Neuron (in vitro differentiated cells): ENCODE results near the gene SPECC1.

Experiments used
- H2AFZ ChIP-seq: one replicate; pipeline ENCODE4 v1.6.1; 2013; ENCODE audit warnings: low read depth, mild to moderate bottlenecking, inconsistent platforms, low read length, moderate library complexity
- H3K27me3 ChIP-seq: one replicate; pipeline ENCODE4 v1.6.1; 2013; ENCODE audit warnings: low read length; ENCODE audit not compliant: insufficient read depth
- H3K36me3 ChIP-seq: one replicate; pipeline ENCODE4 v1.6.1; 2013; ENCODE audit warnings: low read length; ENCODE audit not compliant: insufficient read depth
- H3K4me1 ChIP-seq: one replicate; pipeline ENCODE4 v1.6.1; 2013; ENCODE audit warnings: low read length; ENCODE audit not compliant: insufficient read depth
- H3K4me3 ChIP-seq: 2 replicates; pipeline ENCODE4 v1.5.1; 2013; ENCODE audit warnings: mild to moderate bottlenecking, low read length, moderate library complexity
- H3K9me3 ChIP-seq: one replicate; pipeline ENCODE4 v1.6.1; 2013; ENCODE audit warnings: low read length

The SPECC1 gene

DNA sequence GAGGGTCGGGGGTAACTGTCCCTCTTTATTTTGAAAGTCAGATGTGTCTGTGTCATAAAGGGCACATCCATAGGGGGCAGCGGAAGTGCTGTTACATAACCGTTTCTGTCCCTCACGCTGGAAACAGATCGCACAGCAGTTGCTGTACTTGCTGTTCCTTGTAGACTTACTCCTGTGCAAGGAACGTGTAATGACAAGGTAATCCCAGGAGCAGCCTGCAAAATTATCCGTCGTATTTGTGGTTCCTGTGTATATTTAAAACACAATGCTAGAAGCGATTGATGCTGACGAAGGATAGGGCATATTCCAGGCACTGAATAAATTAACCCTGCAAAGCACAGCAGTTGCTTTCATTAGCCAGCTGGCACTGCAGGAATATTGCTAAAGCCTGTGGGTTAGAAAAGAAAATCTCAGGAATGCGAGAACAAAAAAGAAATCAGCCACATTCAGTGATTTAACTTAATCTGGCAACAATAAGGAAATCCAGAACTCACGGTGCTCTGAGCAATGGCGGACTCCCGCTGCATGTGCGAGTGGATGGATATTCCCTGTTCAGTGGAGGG, 76.2 kb downstream of the SPECC1 start:
- Histone ChIP-seq H2AFZ (no peak overlapping the region), H3K4me3 (no peak overlapping the region), H3K36me3 (no peaks in the 10 kb centered on the region), H3K4me1 (peaks cover 17% of the 10 kb centered on the region), H3K27me3 (no peaks in the 10 kb centered on the region), H3K9me3 (no peaks in the 10 kb centered on the region)

GRCh38 chr17:20086416-20087076, 77.4 kb downstream of the SPECC1 start:
- Histone ChIP-seq H3K9me3 (no peaks in the 10 kb centered on the region), H3K27me3 (no peaks in the 10 kb centered on the region), H3K4me1 (peaks cover 19% of the 10 kb centered on the region)

GRCh38 chr17:20087538-20088250, 78.5 kb downstream of the SPECC1 start:
- H3K4me3 ChIP-seq: no peak overlapping the region
- no peaks in the 10 kb centered on the region for H3K27me3 ChIP-seq
- H2AFZ ChIP-seq: no peak overlapping the region
- H3K36me3 ChIP-seq: no peaks in the 10 kb centered on the region
- peaks cover 30% of the 10 kb centered on the region for H3K4me1 ChIP-seq
- no peaks in the 10 kb centered on the region for H3K9me3 ChIP-seq

More at GRCh38 chr17:20086416-20087076, 77.4 kb downstream of the SPECC1 start:
- H2AFZ ChIP-seq: no peak overlapping the region
- H3K36me3 ChIP-seq: no peaks in the 10 kb centered on the region
- H3K4me3 ChIP-seq: no peak overlapping the region

DNA sequence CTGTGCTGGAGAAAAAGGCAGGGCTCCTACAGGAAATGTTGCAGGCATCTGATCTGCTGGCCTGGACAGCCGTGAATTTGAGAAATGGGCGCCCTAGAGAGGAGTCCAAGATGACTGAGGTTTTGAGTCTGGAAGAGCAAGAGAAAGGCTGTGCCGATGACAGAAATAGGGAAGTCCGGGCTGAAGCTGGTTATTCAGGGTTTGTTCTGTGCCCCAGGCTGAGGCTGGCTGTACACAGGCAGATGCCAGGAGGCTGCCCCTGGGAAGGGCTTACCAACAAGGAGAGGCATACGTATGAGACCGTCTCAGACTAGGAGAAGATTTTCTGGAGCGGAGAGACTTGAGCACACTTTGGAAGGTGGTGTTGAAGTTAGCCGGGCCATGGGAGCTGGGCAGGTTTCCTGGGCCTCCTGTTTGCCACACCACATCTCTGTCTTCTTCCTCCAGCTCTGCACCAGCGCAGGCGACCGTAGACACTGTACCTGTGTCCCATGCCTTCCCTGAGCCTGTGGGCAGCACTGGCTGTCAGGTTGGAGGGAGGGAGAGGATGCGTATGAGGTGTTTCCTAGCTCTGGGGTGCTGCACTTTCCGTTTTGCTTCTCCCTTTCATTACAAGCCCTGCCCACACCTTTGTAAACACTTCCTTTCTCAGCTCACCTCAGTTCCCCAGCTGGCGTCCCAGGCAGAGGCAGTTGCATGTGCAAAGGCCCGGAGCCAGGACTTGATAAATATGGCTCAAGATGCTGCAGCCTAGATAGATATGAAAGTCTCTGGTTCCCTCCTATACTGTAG, 80.8 kb downstream of the SPECC1 start:
- no peaks in the 10 kb centered on the region for H3K9me3 ChIP-seq
- H3K27me3 ChIP-seq: no peaks in the 10 kb centered on the region
- peaks cover 31% of the 10 kb centered on the region for H3K4me1 ChIP-seq
- H3K36me3 ChIP-seq: no peaks in the 10 kb centered on the region
- H3K4me3 ChIP-seq: no peak overlapping the region
- no peak overlapping the region for H2AFZ ChIP-seq

GRCh38 chr17:20091174-20092029, 82.2 kb downstream of the SPECC1 start:
- H3K27me3 ChIP-seq: no peaks in the 10 kb centered on the region
- no peaks in the 10 kb centered on the region for H3K36me3 ChIP-seq
- no peak overlapping the region for H3K4me3 ChIP-seq
- H2AFZ ChIP-seq: peak overlapping the region; percentile 33
- no peaks in the 10 kb centered on the region for H3K9me3 ChIP-seq
- H3K4me1 ChIP-seq: peaks cover 26% of the 10 kb centered on the region

DNA sequence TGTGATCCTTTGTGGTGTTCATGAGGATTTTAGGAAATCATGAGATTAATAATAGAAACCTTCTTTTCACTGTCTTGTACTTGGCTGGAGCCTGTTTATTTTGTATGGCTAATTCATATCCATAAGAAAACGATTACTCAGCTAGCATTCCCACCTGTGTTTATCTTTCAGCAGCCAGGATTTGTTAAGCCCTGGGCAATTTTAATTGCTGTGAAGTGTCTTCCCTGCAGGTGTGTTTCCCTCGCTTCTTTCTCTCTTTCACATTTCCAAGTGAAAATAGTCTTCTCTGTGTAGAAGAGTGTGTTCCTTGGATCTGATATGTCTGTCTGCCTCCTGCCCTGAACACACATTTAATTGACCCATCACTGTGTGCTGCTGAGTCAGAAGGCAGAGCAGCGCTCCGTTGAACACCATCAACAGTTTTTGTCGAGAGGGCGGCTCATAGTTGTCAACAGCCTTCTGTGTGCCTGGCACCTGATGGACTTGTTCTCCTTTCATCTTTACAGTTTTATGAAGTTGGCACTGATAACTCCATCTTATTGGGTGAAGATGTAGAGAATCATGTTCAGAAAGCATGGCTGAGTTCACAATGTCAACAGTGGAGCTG, 83.2 kb downstream of the SPECC1 start:
- H3K27me3 ChIP-seq: no peaks in the 10 kb centered on the region

DNA sequence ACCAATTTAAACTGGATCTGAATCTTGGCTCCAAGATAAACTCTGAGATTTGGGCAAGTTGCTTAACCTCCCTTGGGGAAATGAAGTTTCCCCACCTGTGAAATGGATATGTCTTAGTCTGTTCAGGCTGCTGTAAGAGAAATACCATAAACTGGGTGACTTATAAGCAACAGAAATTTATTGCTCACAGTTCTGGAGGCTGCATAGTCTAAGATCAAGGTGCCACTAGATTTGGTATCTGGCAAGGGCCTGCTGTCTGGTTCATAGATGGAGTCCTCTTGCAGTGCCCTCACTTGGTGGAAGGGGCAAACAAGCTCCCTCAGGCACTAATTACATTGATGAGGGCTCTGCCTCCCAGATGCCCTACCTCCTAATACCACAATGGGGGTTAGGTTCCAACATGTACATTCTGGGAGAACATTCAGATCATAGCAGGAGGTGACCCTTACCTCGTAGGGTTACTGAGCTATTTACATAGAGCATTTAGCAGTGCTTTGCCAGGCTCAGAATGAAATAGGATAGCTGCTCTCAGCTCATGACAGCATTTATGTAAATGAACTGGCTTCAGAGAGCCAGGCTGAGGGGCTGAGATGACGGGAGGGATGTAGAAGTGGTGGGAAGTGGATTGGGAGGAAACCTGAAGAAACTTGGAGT, 83.9 kb downstream of the SPECC1 start:
- H3K4me1 ChIP-seq: peaks cover 21% of the 10 kb centered on the region

More for the DNA sequence above, 83.2 kb downstream of the SPECC1 start:
- peak overlapping the region; percentile 33 for H2AFZ ChIP-seq
- no peaks in the 10 kb centered on the region for H3K9me3 ChIP-seq
- H3K4me1 ChIP-seq: peaks cover 21% of the 10 kb centered on the region
- no peak overlapping the region for H3K4me3 ChIP-seq
- H3K36me3 ChIP-seq: no peaks in the 10 kb centered on the region

GRCh38 chr17:20094777-20095176, 85.6 kb downstream of the SPECC1 start:
- Histone ChIP-seq H2AFZ (peak overlapping the region; percentile 52), H3K4me1 (peaks cover 21% of the 10 kb centered on the region), H3K27me3 (no peaks in the 10 kb centered on the region), H3K4me3 (no peak overlapping the region), H3K36me3 (no peaks in the 10 kb centered on the region), H3K9me3 (no peaks in the 10 kb centered on the region)

More for the DNA sequence above, 83.9 kb downstream of the SPECC1 start:
- Histone ChIP-seq H3K36me3 (no peaks in the 10 kb centered on the region), H3K4me3 (no peak overlapping the region), H3K9me3 (no peaks in the 10 kb centered on the region), H2AFZ (no peak overlapping the region), H3K27me3 (no peaks in the 10 kb centered on the region)

DNA sequence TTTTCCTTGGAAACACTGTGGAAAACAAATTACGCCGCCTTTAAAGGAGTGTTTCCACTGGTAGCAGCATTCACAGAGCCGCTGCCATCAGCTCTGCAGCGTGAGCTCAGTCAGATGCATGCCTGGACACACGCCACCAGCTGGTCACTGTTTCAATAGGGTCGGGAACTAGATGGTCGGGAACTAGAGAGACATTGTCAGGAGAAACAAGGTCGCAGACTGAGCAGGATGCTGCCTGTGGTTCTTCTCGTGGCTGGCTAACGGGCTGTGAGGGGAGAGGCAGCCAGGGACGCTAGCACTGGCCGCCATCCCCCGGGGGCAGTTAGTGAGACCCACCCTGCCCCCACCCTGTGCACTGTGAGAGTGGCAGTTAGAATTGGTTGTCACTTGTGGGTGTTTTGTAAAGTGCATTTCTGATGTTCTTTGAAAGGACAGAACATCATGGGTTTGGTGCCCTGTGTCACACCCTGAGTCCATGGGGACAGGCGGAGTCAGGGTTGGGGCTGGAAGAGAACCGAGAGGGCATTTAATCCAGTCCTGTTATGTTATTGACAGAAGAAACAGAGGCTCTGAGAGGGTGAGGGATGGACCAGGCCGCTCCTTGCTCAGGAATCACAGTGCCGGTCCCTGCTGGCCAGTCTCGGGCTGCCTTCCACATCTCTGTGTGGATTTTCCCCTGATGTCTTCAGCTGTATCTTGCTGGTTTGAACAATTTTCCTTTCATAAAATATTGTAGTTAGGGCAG, 86.3 kb downstream of the SPECC1 start:
- no peaks in the 10 kb centered on the region for H3K27me3 ChIP-seq
- H2AFZ ChIP-seq: peak overlapping the region; percentile 52
- no peaks in the 10 kb centered on the region for H3K36me3 ChIP-seq
- H3K4me3 ChIP-seq: no peak overlapping the region
- H3K9me3 ChIP-seq: no peaks in the 10 kb centered on the region
- peaks cover 21% of the 10 kb centered on the region for H3K4me1 ChIP-seq

DNA sequence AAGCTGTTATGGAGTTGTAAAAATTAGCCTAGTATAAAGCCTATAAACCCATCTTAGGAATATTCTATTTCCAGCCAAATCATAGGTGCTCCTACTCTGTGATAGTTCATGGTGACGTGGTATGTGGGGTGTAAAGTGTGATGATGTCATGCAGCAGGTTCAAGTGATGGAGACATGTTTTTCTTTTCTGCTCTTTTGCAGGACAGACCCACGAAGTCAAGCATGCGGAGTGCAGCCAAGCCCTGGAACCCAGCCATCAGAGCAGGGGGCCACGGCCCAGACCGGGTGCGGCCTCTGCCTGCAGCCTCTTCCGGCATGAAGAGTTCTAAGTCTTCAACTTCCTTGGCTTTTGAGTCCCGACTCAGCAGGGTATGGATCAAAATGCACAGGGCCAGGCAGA, 87.3 kb downstream of the SPECC1 start:
- no peak overlapping the region for H2AFZ ChIP-seq
- H3K36me3 ChIP-seq: no peaks in the 10 kb centered on the region
- H3K4me1 ChIP-seq: peaks cover 20% of the 10 kb centered on the region
- no peak overlapping the region for H3K4me3 ChIP-seq
- H3K27me3 ChIP-seq: no peaks in the 10 kb centered on the region
- no peaks in the 10 kb centered on the region for H3K9me3 ChIP-seq

GRCh38 chr17:20097330-20097729, 88.2 kb downstream of the SPECC1 start:
- Histone ChIP-seq H3K27me3 (peaks cover 3% of the 10 kb centered on the region), H3K4me3 (no peak overlapping the region), H3K36me3 (no peaks in the 10 kb centered on the region), H2AFZ (no peak overlapping the region), H3K4me1 (peaks cover 12% of the 10 kb centered on the region), H3K9me3 (no peaks in the 10 kb centered on the region)
